Gastrocnemius medialis (tissue), 4 donors: ENCODE data around the gene POLE. TPM values are rescaled to one million over a fixed set of nuclear protein-coding genes. Genes with fewer than 3 reads are reported as not detected.

Experiments
- ATAC-seq, 2 donors: fragments of 150-250 bp; one replicate each; pipeline ENCODE4 v1.9.1; 2016
- DNase-seq, 2 donors: peaks; one replicate each; pipeline ENCODE4 v3.0.0-alpha.2; 2019
- H3K27ac ChIP-seq, 4 donors: fragments of 200-600 bp; sonication (generic); 1 replicate in 1 of 4; 2 replicates in 3 of 4; pipeline ENCODE4 v1.5.1; 2016 to 2018; ENCODE audit warnings: mild to moderate bottlenecking in 2 of 4, moderate library complexity in 1 of 4
- H3K27me3 ChIP-seq, 3 donors: fragments of 200-600 bp; sonication (generic) in 2 of 3; 1 replicate in 1 of 3; 2 replicates in 2 of 3; pipeline versions ENCODE4 v1.5.1 to v1.6.0; 2016 to 2019; ENCODE audit warnings: mild to moderate bottlenecking in 1 of 3, moderate library complexity in 1 of 3
- H3K36me3 ChIP-seq, 2 donors: fragments of 200-600 bp; sonication (generic) in 1 of 2; one replicate each; pipeline ENCODE4 v1.5.1; 2017 to 2018
- H3K4me1 ChIP-seq, 2 donors: fragments of 200-600 bp; sonication (generic) in 1 of 2; one replicate each; pipeline ENCODE4 v1.5.1; 2016 to 2017; ENCODE audit warnings: mild to moderate bottlenecking in 2 of 2
- H3K4me3 ChIP-seq, 4 donors: fragments of 200-600 bp; sonication (generic) in 3 of 4; 1 replicate in 1 of 4; 2 replicates in 3 of 4; pipeline ENCODE4 v1.5.1; 2016 to 2019; ENCODE audit warnings: mild to moderate bottlenecking in 2 of 4
- H3K9me3 ChIP-seq, 3 donors: fragments of 200-600 bp; sonication (generic) in 2 of 3; 1 replicate in 1 of 3; 2 replicates in 2 of 3; pipeline ENCODE4 v1.5.1; 2016 to 2019
- POLR2A ChIP-seq, 2 donors: fragments of 450-650 bp; IDR thresholded peaks; one replicate each; pipeline ENCODE4 v1.6.1; 2017; ENCODE audit warnings: antibody characterized with exemption in 2 of 2, mild to moderate bottlenecking in 2 of 2, moderate library complexity in 2 of 2
- in situ Hi-C, 4 donors: fragments of 200-750 bp; cut with MboI; loops; one replicate each; pipeline versions ENCODE4 v1.15.0 to v1.8.0; 2017; ENCODE audit warnings: low sequenced_read_pairs in 4 of 4
- intact Hi-C: fragments of 100-400 bp; cut with DNase I; formaldehyde crosslinking; loops from one replicate; pipeline ENCODE4 v1.15.1; 2023; ENCODE audit warnings: low total_unique reads
- total RNA-seq, 4 donors: library from RNA; depleted of rRNA; stranded (reverse); fragments of >200 nt; gene quantifications; one replicate each; pipeline versions ENCODE4 v1.1.0 to v1.2.3, GENCODE V29; 2016
- TF ChIP-seq, protein P1 (sequence below), 5 experiments: fragments of 450-650 bp in 3 of 5; fragments of 200-600 bp in 2 of 5; sonication (generic) in 2 of 5; IDR thresholded peaks in 4 of 5; conservative IDR thresholded peaks in 1 of 5; 1 replicate in 4 of 5; 2 replicates in 1 of 5; pipeline ENCODE4 v1.5.1; 2016 to 2019; ENCODE audit warnings: antibody characterized with exemption in 5 of 5, mild to moderate bottlenecking in 3 of 5, moderate library complexity in 3 of 5

POLE gene
- total RNA-seq, 4 donors from 2014 or later = 7.1 to 18.7 (median 11.1) TPM

DNA sequence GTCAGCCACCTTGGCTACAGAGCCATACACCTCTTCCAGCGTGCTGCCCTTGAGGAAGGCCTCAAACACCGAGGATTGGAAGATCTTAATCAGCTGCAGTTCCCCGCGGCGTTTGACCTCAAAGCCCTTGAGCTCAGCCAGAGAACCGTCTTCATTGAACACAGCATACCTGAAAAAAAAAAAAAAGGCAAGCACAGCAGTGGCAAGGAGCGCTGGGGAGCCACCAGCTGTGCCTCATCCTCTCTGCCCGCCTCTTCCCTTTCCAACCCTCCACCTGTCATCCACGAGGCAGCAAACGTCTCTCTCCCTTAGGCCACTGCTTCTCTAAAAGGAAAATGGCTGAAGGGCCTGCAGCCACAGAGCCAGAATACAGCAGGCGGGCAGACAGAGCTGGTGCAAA, 26.1 kb downstream of the POLE start:
- H3K9me3 ChIP-seq = no peaks in the 10 kb centered on the region
- in situ Hi-C loops = no loop called here
- ATAC-seq = no peak

DNA sequence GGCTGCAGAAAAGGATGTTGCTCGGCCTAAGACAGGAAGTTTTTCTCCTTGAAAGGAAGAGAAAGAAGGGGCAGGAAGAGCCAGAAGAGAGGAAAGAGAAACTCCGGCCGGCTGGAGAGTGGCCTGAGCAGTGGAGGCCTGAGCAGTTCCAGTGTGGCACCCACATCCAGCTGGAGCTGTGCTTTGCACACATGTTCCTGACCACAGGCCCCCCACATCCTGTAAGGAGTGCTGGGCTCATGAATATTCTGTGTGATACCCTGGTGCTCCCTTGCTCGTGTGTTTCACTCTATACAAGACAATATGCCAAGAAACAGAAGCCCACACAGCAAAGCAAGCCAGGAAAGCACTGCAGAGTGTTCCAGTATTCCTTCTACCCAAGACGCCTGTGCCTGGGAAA, 27.1 kb downstream of the POLE start:
- Histone ChIP-seq H3K4me3 (no peak overlapping the region), H3K4me1 (no peaks in the 10 kb centered on the region), H3K9me3 (no peaks in the 10 kb centered on the region), H3K27ac (no peak overlapping the region), H3K36me3 (peaks cover 0 to 93% of the 10 kb centered on the region in 2 donors), H3K27me3 (no peaks in the 10 kb centered on the region)
- ATAC-seq (no peak), DNase-seq (no peak)
- intact Hi-C loops = no loop called here
- in situ Hi-C loops = no loop called here
- TF ChIP-seq, protein P1, sequence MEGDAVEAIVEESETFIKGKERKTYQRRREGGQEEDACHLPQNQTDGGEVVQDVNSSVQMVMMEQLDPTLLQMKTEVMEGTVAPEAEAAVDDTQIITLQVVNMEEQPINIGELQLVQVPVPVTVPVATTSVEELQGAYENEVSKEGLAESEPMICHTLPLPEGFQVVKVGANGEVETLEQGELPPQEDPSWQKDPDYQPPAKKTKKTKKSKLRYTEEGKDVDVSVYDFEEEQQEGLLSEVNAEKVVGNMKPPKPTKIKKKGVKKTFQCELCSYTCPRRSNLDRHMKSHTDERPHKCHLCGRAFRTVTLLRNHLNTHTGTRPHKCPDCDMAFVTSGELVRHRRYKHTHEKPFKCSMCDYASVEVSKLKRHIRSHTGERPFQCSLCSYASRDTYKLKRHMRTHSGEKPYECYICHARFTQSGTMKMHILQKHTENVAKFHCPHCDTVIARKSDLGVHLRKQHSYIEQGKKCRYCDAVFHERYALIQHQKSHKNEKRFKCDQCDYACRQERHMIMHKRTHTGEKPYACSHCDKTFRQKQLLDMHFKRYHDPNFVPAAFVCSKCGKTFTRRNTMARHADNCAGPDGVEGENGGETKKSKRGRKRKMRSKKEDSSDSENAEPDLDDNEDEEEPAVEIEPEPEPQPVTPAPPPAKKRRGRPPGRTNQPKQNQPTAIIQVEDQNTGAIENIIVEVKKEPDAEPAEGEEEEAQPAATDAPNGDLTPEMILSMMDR (IDR thresholded peaks at IDR 0.05 in 4 of 5, conservative IDR thresholded peaks at IDR 0.05 in 1 of 5) = no peak
- TF ChIP-seq POLR2A (IDR thresholded peaks at IDR 0.05) = no peak

More for the DNA sequence above, 26.1 kb downstream of the POLE start:
- Histone ChIP-seq H3K4me1 (no peaks in the 10 kb centered on the region), H3K36me3 (peaks cover 0 to 94% of the 10 kb centered on the region in 2 donors), H3K4me3 (no peak overlapping the region), H3K27ac (no peak overlapping the region), H3K27me3 (no peaks in the 10 kb centered on the region)
- no peak for DNase-seq
- intact Hi-C loops = no loop called here
- TF ChIP-seq, protein P1 (IDR thresholded peaks at IDR 0.05 in 4 of 5, conservative IDR thresholded peaks at IDR 0.05 in 1 of 5) = no peak
- no peak for TF ChIP-seq POLR2A (IDR thresholded peaks at IDR 0.05)

DNA sequence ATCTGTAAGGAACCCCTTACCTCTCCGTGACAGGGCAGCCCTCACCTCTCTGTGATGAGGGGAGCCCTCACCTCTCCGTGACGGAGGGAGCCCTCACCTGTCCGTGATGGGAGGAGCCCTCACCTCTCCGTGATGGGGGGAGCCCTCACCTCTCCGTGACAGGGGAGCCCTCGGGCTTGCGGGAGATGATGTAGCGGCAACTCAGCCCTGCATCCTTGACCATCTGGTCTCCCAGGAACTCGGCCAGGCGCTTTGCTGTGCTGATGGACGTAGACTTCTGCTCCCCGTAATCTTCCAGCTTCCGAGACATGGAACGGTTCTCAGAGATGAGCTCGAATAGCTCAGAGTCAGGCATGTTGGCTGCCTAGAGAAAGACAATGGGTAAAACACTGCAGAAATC, 28.0 kb downstream of the POLE start:
- in situ Hi-C loops (no loop called here), intact Hi-C loops (no loop called here)
- Histone ChIP-seq H3K27me3 (no peaks in the 10 kb centered on the region), H3K27ac (no peak overlapping the region), H3K9me3 (no peaks in the 10 kb centered on the region), H3K4me3 (no peak overlapping the region), H3K4me1 (no peaks in the 10 kb centered on the region), H3K36me3 (peaks cover 0 to 93% of the 10 kb centered on the region in 2 donors)
- TF ChIP-seq, protein P1 (IDR thresholded peaks at IDR 0.05 in 4 of 5, conservative IDR thresholded peaks at IDR 0.05 in 1 of 5) = no peak
- no peak for TF ChIP-seq POLR2A (IDR thresholded peaks at IDR 0.05)
- DNase-seq (no peak), ATAC-seq (no peak)

DNA sequence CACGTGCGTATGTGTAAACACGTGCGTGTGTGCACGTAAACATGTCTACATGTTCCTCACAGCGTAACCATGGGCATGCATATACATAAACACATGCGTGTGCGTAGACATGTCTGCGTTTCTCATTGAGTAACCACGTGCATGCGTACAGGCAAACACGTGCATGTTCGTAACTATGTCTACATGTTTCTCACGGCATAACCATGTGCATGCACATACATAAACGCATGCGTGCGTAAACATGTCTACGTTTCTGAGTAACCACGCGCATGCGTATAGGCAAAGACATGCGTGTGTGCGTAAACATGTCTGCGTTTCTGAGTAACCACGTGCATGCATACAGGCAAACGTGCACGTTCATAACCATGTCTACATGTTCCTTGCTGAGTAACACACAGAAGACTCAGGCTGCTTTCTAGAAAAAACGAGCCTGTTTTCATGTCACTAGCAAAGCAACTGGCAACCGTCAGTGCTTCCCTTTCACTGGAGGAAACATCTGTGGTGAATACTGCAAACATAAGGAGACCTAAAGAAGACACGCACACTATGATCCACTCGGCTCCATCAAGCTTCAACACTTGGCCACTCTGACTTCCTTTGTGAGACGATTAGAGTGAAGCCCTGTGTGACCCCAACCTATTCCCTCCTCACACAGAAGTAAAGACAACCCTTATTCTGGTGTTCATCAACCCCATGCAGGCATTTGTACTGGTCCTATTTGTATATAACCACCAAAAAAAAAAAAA, 28.8 kb downstream of the POLE start:
- H3K4me1 ChIP-seq = no peaks in the 10 kb centered on the region
- peaks cover 0 to 92% of the 10 kb centered on the region in 2 donors for H3K36me3 ChIP-seq
- in situ Hi-C loops = no loop called here
- DNase-seq (no peak), ATAC-seq (no peak)
- H3K27ac ChIP-seq = no peak overlapping the region
- no peaks in the 10 kb centered on the region for H3K27me3 ChIP-seq
- H3K9me3 ChIP-seq = no peaks in the 10 kb centered on the region
- intact Hi-C loops = no loop called here
- no peak overlapping the region for H3K4me3 ChIP-seq
- TF ChIP-seq, protein P1 (IDR thresholded peaks at IDR 0.05 in 4 of 5, conservative IDR thresholded peaks at IDR 0.05 in 1 of 5) = no peak
- no peak for TF ChIP-seq POLR2A (IDR thresholded peaks at IDR 0.05)
